Left hindlimb (tissue), 1 donor: Measurements from ENCODE around the gene CIDEB.
"Not testable (repeated sequence)": the region's sequence is repeated elsewhere in the genome, so short reads cannot be mapped to it uniquely, and the experiment has no call there.

Experiments
- DNase-seq: peaks from one replicate; pipeline ENCODE4 v3.0.0-alpha.2; 2018

CIDEB gene, protein sequence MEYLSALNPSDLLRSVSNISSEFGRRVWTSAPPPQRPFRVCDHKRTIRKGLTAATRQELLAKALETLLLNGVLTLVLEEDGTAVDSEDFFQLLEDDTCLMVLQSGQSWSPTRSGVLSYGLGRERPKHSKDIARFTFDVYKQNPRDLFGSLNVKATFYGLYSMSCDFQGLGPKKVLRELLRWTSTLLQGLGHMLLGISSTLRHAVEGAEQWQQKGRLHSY

DNA sequence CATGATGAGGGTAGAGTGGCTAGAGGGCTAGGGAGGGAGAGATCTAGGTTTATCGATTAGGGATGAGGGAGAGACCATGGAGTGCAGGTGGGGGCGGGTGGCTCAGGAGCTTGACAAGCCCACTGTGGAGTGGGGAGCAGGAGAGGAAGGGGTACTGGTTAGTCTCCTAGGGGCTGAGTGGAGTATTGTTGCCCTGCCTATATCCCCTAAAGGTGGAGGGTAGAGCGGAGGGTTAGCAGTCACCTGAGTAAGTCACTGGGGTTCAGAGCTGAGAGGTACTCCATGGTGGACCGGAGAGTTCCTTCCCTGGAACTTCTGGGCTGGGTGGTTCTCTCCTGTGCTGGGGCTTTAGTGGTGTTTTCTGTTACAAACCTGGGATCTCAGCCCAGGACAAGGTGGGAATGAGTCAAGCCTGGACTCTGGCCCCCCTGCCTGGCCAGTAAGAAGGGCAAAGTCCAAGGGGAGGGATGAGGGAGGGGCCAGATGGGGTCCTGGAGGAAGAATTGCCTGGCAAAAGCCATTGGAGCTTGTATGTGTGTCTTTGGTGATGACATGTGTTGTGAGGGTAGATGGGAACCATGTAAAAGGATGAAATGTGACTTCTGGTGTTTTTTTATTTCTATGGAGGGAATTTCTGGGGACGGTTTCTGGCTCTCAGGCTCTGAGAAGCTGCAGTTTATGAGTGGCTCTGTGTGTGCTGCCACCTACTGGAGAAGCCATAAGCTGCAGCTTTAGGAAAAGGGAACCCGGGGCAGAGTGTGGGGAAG lies at the start of gene CIDEB:
Gene CIDEB (minus strand): TSS at position 403 of the 767 bp plus-strand sequence. CDS start 119 bp downstream, at position 284.
- no peak for DNase-seq

DNA sequence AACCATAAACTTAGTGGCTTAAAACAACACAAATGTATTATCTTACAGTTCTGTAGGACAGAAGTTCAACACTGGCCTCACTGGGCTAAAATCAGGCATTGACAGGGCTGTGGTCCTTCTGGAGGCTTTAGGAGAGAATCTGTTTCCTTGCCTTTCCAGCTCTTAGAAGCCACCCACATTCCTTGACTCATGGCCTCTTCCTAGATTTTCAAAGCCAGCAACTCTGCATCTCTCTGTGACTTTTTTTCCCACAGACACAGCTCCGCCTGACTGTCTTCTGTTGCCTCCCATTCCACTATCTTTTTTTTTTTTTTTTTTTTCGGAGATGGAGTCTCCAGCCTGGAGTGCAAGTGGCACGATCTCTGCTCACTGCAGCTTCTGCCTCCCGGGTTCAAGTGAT lies 48.4 kb upstream of the CIDEB start:
- no peak for DNase-seq

- DNase-seq: no peak
These were observed 47.2 kb upstream of the CIDEB start for GRCh38 chr14:24355009-24355408.

DNA sequence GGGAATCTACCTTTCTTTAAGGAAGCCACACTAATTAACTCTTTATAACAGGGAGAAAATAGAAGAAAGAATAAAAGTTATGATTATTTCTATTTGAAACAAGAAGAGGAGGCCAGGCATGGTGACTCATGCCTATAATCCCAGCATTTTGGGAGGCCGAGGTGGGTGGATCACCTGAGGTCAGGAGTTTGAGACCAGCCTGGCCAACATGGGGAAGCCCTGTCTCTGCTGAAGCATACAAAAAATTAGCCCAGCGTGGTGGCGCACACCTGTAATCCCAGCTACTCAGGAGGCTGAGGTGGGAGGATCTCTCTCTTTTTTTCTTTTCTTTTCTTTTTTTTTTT lies 46.7 kb upstream of the CIDEB start:
- not testable (repeated sequence) for DNase-seq

DNA sequence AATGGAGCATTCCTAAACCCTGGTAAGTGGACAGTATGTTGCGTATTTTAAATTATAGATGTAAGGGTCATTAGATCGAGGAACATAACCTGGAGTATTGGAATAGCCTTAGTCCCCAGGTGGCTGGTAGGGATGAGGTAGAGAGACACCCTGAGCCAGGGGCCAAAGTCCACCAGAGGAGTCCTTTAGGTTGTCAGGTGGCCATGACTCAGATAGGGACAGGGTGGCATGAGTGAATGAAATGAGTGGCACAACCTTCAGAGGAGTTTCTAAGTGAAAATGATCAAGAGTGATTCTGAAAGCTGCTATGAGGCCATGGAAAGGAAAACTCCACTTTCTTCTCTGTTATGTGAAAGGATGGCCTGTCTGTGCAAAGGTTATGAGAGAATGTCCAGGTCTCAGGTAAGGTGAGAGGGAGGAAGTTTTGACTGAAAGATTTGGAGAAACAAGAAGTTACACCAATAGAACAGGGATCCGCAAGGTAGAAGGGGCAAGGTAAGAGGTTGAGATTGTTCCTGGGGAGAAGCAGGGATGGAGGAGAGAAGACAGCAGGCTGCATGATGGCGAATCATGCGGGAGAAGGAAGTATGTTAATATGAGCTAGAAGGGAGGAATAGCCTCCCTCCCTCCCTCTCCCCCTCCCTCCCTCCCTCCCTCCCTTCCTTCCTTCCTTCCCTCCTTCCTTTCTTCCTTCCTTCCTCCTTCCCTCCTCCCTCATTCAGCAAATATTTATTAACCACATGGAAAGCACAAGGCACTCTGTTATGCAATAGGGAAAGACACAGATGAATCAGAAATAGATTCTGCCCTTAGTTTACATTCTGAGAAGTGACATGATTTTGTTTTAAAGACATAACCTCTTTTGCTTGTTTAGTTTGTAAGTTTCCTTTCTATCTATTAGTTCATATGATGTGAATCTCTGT lies 46.0 kb upstream of the CIDEB start:
- no peak for DNase-seq

DNA sequence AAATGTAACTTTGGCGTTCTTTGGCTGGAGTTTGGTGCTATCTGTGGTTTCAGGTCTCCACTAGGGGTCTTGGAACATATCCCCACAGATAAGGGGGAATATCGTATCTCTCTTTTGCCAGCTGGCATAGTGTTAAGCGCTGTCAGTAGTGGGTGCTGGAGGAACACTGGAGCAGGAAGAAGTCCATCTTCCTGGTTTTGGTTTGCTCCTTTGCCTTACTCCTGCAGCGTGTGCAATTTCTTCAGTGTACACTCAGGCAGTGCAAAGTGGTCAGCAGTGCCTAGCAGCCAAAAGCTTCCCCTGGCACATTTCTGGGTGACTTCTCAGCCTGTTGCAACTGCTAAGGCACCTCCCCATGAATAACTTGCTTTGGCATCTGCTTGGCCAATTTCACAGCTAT lies 43.7 kb upstream of the CIDEB start:
- DNase-seq: no peak

- DNase-seq: no peak
These were observed 42.0 kb upstream of the CIDEB start for GRCh38 chr14:24349742-24350141.

DNA sequence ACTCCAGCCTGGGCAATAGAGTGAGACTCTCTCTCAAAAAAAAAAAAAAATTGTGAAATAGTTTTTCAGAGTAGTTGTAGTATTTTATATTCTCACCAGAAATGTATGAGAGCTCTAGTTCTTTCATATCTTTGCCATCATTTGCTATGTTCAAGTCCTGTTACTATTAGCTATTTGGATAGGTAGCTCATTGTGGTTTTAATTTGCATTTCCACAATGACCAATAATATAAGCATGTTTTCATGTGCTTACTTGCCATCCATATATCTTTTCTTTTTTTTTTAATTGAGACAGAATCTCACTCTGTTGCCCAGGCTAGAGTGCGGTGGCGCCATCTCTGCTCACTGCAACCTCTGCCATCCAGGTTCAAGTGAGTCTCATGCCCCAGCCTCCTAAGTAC lies 40.4 kb upstream of the CIDEB start:
- DNase-seq: no peak

GRCh38 chr14:24347134-24347533 lies 39.4 kb upstream of the CIDEB start:
- no peak for DNase-seq

GRCh38 chr14:24343795-24344660 lies 36.3 kb upstream of the CIDEB start:
- DNase-seq: no peak

DNA sequence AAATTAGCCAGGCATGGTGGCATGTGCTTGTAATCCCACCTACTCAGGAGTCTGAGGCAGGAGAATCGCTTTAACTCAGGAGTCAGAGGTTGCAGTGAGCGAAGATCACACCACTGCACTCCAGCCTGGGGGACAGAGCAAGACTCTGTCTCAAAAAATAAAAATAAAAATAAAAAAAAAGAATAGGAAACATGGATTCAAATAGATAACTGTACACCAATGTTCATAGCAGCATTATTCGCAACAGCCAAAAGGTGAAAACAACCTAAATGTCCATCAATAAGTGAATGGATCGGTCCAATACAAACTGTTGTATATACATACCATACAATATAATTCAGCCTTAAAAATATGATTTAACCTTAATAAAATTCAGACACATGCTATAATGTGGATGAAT lies 35.1 kb upstream of the CIDEB start:
- no peak for DNase-seq

DNA sequence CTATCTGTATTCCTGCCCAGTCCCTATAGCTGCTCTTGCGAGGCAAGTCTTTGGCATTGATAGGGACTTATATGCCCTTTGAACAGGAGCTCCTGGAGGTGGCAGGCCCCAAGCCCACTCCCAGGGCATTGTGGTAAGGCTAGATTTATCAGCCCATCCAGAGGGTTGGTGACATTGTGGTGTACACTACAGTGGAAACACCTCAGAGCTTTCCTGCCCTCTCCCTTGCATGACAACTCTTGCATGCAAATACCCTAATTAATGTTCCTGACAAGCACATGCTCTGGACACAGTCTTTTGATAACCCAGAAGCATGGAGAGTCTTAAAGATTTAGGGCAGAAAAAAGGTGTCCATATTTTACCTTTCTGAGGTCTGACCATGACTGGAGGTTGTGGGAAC lies 32.8 kb upstream of the CIDEB start:
- DNase-seq: no peak

DNA sequence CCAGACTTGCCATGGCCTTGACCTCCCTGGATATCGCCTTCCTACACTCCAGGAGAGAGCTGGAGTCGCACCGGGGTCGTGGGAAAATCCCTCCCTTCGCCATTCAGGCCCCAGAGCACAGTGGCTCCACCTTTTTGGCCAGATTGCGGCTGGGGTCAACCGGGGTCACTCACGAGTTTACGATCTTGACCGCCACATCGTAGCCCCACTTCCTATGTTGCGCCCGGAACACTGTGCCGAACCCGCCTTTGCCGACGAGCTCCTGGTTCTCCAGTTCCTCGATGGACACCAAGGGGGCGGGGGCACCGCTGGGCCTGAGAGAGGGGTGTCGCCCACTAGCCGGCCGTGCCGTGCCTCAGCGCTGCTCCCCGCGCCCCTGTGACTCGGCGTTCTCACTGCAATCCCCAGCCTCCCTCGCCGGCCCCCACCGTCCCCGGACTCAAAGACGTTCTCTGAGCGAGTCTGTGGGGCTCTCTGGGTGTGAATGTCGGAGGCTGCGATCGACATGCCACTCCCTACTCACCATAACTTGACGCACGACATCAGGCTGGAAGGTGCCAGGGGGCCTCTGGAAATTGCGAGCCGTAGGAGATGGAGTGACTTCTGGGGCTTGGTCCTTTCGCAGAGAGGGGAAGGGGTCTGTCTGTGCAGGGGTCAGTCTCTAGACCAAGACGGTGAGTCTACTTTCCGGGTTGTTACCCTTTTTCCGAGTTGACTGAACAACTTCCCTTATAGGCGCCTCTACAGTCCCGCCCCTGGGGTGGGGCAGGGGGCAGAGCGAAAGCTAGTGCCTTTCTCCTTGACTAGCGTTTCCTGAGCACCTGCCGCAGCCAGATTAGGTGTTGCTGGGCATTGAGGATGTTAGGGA lies 31.7 kb upstream of the CIDEB start, which contains the start of gene RIPK3:
Gene RIPK3 (minus strand): TSS at position 708 of the 868 bp plus-strand sequence. CDS start 165 bp downstream, at position 543.
- DNase-seq: no peak

GRCh38 chr14:24338843-24339242 lies 31.1 kb upstream of the CIDEB start:
- no peak for DNase-seq

- DNase-seq: no peak
These were observed 30.0 kb upstream of the CIDEB start for GRCh38 chr14:24337824-24338175.

- DNase-seq: no peak
These were observed 29.5 kb upstream of the CIDEB start for GRCh38 chr14:24337144-24337823.

GRCh38 chr14:24335461-24336171 lies 27.8 kb upstream of the CIDEB start:
- DNase-seq: no peak

DNA sequence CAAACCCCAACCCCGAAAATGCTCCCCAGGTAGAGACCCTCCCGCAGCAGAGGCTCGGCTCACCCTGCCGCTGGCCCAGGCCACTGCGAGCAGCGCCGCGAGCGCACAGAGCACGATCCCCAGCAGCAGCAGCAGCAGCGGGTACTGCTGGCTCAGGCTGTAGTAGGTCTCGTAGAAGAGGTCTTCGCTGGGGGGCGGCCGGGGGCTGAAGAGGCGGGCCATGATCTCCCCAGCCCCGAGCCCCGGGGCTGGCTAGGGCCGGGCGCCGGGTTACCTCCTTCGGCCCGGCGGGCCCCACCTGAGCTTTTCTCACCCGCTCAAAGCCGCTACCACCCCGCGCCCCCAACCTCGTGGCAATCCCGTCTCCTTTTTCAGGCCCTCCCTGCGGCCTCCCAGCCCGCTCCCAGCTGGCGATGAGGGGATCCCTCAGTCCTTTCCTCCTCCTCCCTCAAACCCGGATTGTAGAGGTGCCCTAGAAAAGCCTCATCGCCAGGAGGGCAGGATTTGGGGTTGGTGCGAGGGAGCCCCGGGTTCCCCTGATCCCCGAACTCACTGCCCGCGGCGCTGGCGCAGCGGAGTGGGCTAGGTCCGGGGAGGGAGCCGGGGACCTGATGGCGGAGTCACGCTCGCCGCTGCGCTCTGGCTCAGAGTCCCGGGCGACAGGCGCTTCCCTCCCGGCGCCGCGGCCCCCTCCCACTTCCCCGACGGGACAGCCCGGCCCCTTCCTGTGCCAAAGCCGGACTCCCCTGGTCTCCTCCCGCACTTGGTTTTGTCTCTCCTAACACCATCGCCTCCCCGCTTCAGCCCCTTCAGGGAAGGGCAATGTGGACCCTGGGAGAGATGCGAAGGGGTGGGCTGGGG lies 26.9 kb upstream of the CIDEB start, which contains the start of gene ADCY4:
Gene ADCY4 (minus strand): TSS at position 641 of the 861 bp plus-strand sequence. CDS start 419 bp downstream, at position 222.
- no peak for DNase-seq
